HG02678 (cell line): ENCODE results near the gene ACSL1.

Experiments
- ATAC-seq: cut with Tn5 transposase; IDR thresholded peaks from one replicate; pipeline ENCODE4 v1.9.1; 2021; ENCODE audit warnings: mild to moderate bottlenecking, moderate library complexity; ENCODE audit not compliant: unreplicated experiment

ACSL1 gene

GRCh38 chr4:184729946-184730345 lies 95.8 kb downstream of the ACSL1 start:
- ATAC-seq = no peak

- no peak for ATAC-seq
Measured at GRCh38 chr4:184728858-184729257, 96.9 kb downstream of the ACSL1 start.

GRCh38 chr4:184727430-184727829 lies 98.3 kb downstream of the ACSL1 start:
- ATAC-seq = no peak

- no peak for ATAC-seq
Measured at GRCh38 chr4:184722798-184723197, 103.0 kb downstream of the ACSL1 start.

- ATAC-seq = no peak
Measured at GRCh38 chr4:184721254-184721653, 104.5 kb downstream of the ACSL1 start.

GRCh38 chr4:184719407-184719806 lies 106.4 kb downstream of the ACSL1 start:
- no peak for ATAC-seq

GRCh38 chr4:184715526-184715925 lies 110.2 kb downstream of the ACSL1 start:
- ATAC-seq = no peak

GRCh38 chr4:184713887-184714286 lies 111.9 kb downstream of the ACSL1 start:
- no peak for ATAC-seq

GRCh38 chr4:184712322-184712721 lies 113.4 kb downstream of the ACSL1 start:
- no peak for ATAC-seq

GRCh38 chr4:184706453-184706852 lies 119.3 kb downstream of the ACSL1 start:
- ATAC-seq = no peak

- no peak for ATAC-seq
Measured at GRCh38 chr4:184705692-184706091, 120.1 kb downstream of the ACSL1 start.
